H1 (cell line): Measurements from ENCODE around the gene XPO1. TPM values are rescaled to one million over a fixed set of nuclear protein-coding genes. Genes with fewer than 3 reads are reported as not detected.

ENCODE experiments used
- CTCF ChIA-PET: fragments of 300-600 bp; sonication (Branson Sonifier 250); formaldehyde crosslinking; loops from one replicate; lab custom pipeline; 2021; ENCODE audit not compliant: partially characterized antibody; lab: Charles Lee
- POLR2A ChIA-PET: fragments of 300-600 bp; sonication (Branson Sonifier 250); formaldehyde crosslinking; loops from one replicate; lab custom pipeline; 2021; ENCODE audit warnings: inconsistent platforms; ENCODE audit not compliant: partially characterized antibody; lab: Charles Lee
- DNase-seq, 2 experiments: peaks; one replicate each; pipeline versions ENCODE4 v3.0.0 to v3.0.0-alpha.2; 2010 to 2022; ENCODE audit warnings: low spot score in 2 of 2, low read depth in 1 of 2, mixed read lengths in 1 of 2
- FAIRE-seq: peaks from 2 replicates; lab custom pipeline; 2011; peaks lifted over from hg19 to GRCh38; lab: Jason Lieb, UNC
- H2AFZ ChIP-seq: 2 replicates; pipeline ENCODE4 v1.8.1; 2012; ENCODE audit warnings: low read length, inconsistent platforms
- H2AK5ac ChIP-seq: 2 replicates; pipeline ENCODE4 v1.6.1; 2013; ENCODE audit warnings: low read depth, low read length
- H2BK120ac ChIP-seq: replicated peaks from 2 replicates; pipeline ENCODE3; 2013; ENCODE audit warnings: low read depth, low read length, inconsistent platforms
- H2BK12ac ChIP-seq: 2 replicates; pipeline ENCODE4 v1.6.1; 2013; ENCODE audit warnings: low read depth, low read length
- H2BK15ac ChIP-seq: 2 replicates; pipeline ENCODE4 v1.6.1; 2013; ENCODE audit warnings: low read length
- H2BK20ac ChIP-seq: 2 replicates; pipeline ENCODE4 v1.6.1; 2013; ENCODE audit warnings: low read length
- H2BK5ac ChIP-seq: 2 replicates; pipeline ENCODE4 v1.6.1; 2013; ENCODE audit warnings: low read depth, low read length
- H3K14ac ChIP-seq: 2 replicates; pipeline ENCODE4 v1.6.1; 2013; ENCODE audit warnings: inconsistent platforms; ENCODE audit not compliant: insufficient read length
- H3K18ac ChIP-seq: 2 replicates; pipeline ENCODE4 v1.6.1; 2013; ENCODE audit warnings: low read length; ENCODE audit errors: extremely low read depth
- H3K23ac ChIP-seq: 2 replicates; pipeline ENCODE4 v1.6.1; 2013; ENCODE audit warnings: inconsistent platforms; ENCODE audit not compliant: insufficient read length
- H3K23me2 ChIP-seq: 2 replicates; pipeline ENCODE4 v1.6.1; 2013; ENCODE audit warnings: low read depth, low read length
- H3K27ac ChIP-seq: 2 replicates; pipeline ENCODE4 v1.6.1; 2011; ENCODE audit warnings: low read depth, low read length, inconsistent platforms
- H3K27me3 ChIP-seq, 4 experiments: replicated peaks in 1 of 4; 1 replicate in 1 of 4; 2 replicates in 3 of 4; pipeline versions ENCODE4 v1.6.1 to v1.8.1; 2011 to 2013; ENCODE audit warnings: low read length in 3 of 4, mild to moderate bottlenecking in 3 of 4, inconsistent platforms in 2 of 4, mixed read lengths in 2 of 4, moderate library complexity in 1 of 4; ENCODE audit not compliant: control insufficient read depth in 3 of 4, insufficient read depth in 3 of 4; ENCODE audit errors: extremely low read depth in 1 of 4
- H3K36me3 ChIP-seq, 4 experiments: 2 replicates each; pipeline versions ENCODE4 v1.6.1 to v1.8.1; 2011 to 2013; ENCODE audit warnings: mild to moderate bottlenecking in 4 of 4, low read length in 3 of 4, moderate library complexity in 2 of 4, control low read depth in 1 of 4, inconsistent platforms in 1 of 4; ENCODE audit not compliant: insufficient read depth in 4 of 4, control insufficient read depth in 2 of 4
- H3K4ac ChIP-seq: replicated peaks from 2 replicates; pipeline ENCODE3; 2013; ENCODE audit warnings: low read length, low read depth, mixed read lengths, inconsistent platforms; ENCODE audit not compliant: insufficient read length
- H3K4me1 ChIP-seq, 4 experiments: replicated peaks in 1 of 4; 1 replicate in 1 of 4; 2 replicates in 3 of 4; pipeline versions ENCODE4 v1.6.1 to v1.8.1; 2011 to 2013; ENCODE audit warnings: low read length in 3 of 4, inconsistent platforms in 2 of 4, mixed read lengths in 1 of 4; ENCODE audit not compliant: insufficient read depth in 4 of 4, control insufficient read depth in 3 of 4
- H3K4me2 ChIP-seq, 2 experiments: 2 replicates each; pipeline versions ENCODE4 v1.6.1 to v1.8.1; 2011 to 2013; ENCODE audit warnings: low read depth in 2 of 2, low read length in 2 of 2, control low read depth in 1 of 2, inconsistent platforms in 1 of 2, mild to moderate bottlenecking in 1 of 2; ENCODE audit not compliant: insufficient read depth in 1 of 2
- H3K4me3 ChIP-seq, 4 experiments: fragments of 200-600, 300-600 bp in 1 of 4; sonication (generic), shearing (Covaris generic), sonication (Bioruptor Twin) in 1 of 4; 2 replicates each; pipeline versions ENCODE4 v1.5.1 to v1.8.1; 2011 to 2016; ENCODE audit warnings: low read length in 4 of 4, low read depth in 3 of 4, control low read depth in 2 of 4, inconsistent platforms in 2 of 4, mild to moderate bottlenecking in 2 of 4, mixed read lengths in 1 of 4, moderate library complexity in 1 of 4; ENCODE audit not compliant: insufficient read depth in 2 of 4; ENCODE audit errors: extremely low read depth in 1 of 4
- H3K56ac ChIP-seq: replicated peaks from 2 replicates; pipeline ENCODE3; 2013; ENCODE audit warnings: low read depth, mild to moderate bottlenecking, mixed read lengths, low read length, inconsistent platforms; ENCODE audit not compliant: insufficient read length
- H3K79me1 ChIP-seq: 2 replicates; pipeline ENCODE4 v1.6.1; 2013; ENCODE audit warnings: low read depth, low read length, control low read depth
- H3K79me2 ChIP-seq, 2 experiments: 2 replicates each; pipeline versions ENCODE4 v1.6.1 to v1.8.1; 2012 to 2013; ENCODE audit warnings: low read length in 2 of 2, mild to moderate bottlenecking in 2 of 2, inconsistent platforms in 1 of 2; ENCODE audit not compliant: insufficient read depth in 2 of 2, control insufficient read depth in 1 of 2
- H3K9ac ChIP-seq, 4 experiments: replicated peaks in 1 of 4; 1 replicate in 1 of 4; 2 replicates in 3 of 4; pipeline versions ENCODE4 v1.6.1 to v1.8.1; 2011 to 2013; ENCODE audit warnings: low read depth in 3 of 4, low read length in 3 of 4, control low read depth in 2 of 4, mild to moderate bottlenecking in 2 of 4, moderate library complexity in 2 of 4, inconsistent platforms in 1 of 4; ENCODE audit errors: extremely low read depth in 1 of 4
- H3K9me3 ChIP-seq, 2 experiments: 2 replicates each; pipeline versions ENCODE4 v1.6.1 to v1.8.1; 2012 to 2013; ENCODE audit warnings: mild to moderate bottlenecking in 2 of 2, moderate library complexity in 2 of 2, control low read depth in 1 of 2, inconsistent platforms in 1 of 2, low read depth in 1 of 2, low read length in 1 of 2, mixed read lengths in 1 of 2; ENCODE audit not compliant: insufficient read depth in 2 of 2
- H4K20me1 ChIP-seq, 2 experiments: replicated peaks in 1 of 2; 2 replicates each; pipeline versions ENCODE3 to v1.8.1; 2011 to 2013; ENCODE audit warnings: inconsistent platforms in 2 of 2, low read length in 2 of 2, mild to moderate bottlenecking in 1 of 2; ENCODE audit not compliant: insufficient read depth in 2 of 2, control insufficient read depth in 1 of 2
- H4K5ac ChIP-seq: 2 replicates; pipeline ENCODE4 v1.6.1; 2013; ENCODE audit warnings: low read length, low read depth, mixed read lengths, inconsistent platforms; ENCODE audit not compliant: insufficient read length
- H4K8ac ChIP-seq: 2 replicates; pipeline ENCODE4 v1.8.0; 2013; ENCODE audit warnings: mild to moderate bottlenecking, moderate library complexity, low read length, inconsistent platforms; ENCODE audit not compliant: insufficient read depth; ENCODE audit errors: extremely low read depth
- H4K91ac ChIP-seq: replicated peaks from 2 replicates; pipeline ENCODE3; 2013; ENCODE audit warnings: low read length, mixed read lengths, inconsistent platforms; ENCODE audit not compliant: insufficient read length
- SP2 ChIP-seq: IDR thresholded peaks from 2 replicates; pipeline ENCODE4 v1.6.1; 2012; ENCODE audit warnings: mild to moderate bottlenecking, low read length, inconsistent platforms
- WGBS, 2 experiments: shearing (Covaris generic) in 1 of 2; methylation state at CpG; one replicate each; pipeline versions ENCODE4 v1.1.6 to v1.1.7; 2013 to 2015; ENCODE audit warnings: low lambda C conversion rate in 2 of 2, mixed read lengths in 2 of 2, inconsistent platforms in 1 of 2, low coverage in 1 of 2, missing lambda C conversion rate in 1 of 2; ENCODE audit not compliant: insufficient replicate concordance in 2 of 2, insufficient coverage in 1 of 2, insufficient read length in 1 of 2; ENCODE audit errors: extremely low coverage in 1 of 2, missing lambda C conversion rate in 1 of 2; 5-methylcytosine and 5-hydroxymethylcytosine counted together
- long read RNA-seq, 2 experiments: library from RNA in 1 of 2; library from capped mRNA in 1 of 2; stranded (forward); transcript quantifications; one replicate each; pipeline ENCODE4 v2.0.0, GENCODE V29; 2021; ENCODE audit warnings: inconsistent platforms in 1 of 2
- polyA minus RNA-seq, 3 experiments: library from RNA; depleted of rRNA, polyadenylated mRNA; stranded (reverse); fragments of >200 nt; gene quantifications; 1 replicate in 2 of 3; 2 replicates in 1 of 3; pipeline ENCODE4 v1.2.3, GENCODE V29; 2011
- polyA plus RNA-seq, 7 experiments: library from polyadenylated mRNA; depleted of rRNA in 3 of 7; stranded (reverse) in 5 of 7; unstranded in 2 of 7; fragments of >200 nt in 5 of 7; fragments of 200-250 nt in 2 of 7; gene quantifications; 1 replicate in 5 of 7; 2 replicates in 1 of 7; 4 replicates in 1 of 7; pipeline versions ENCODE4 v1.2.1 to v1.2.3, GENCODE V29; 2011 to 2013; ENCODE audit warnings: missing spikeins in 2 of 7, mixed read lengths in 2 of 7
- total RNA-seq: library from RNA; stranded (reverse); fragmentation: NEBNext Ultra II Directional; extraction: Animal tissue kit (Norgen Biotek cat#: 25700); gene quantifications from 2 replicates; pipeline ENCODE4 v1.2.1, GENCODE V29; 2021
- TF ChIP-seq, protein P1 (sequence below): IDR thresholded peaks from 2 replicates; pipeline ENCODE4 v1.6.1; 2011; ENCODE audit warnings: low read length, improper control_type of control experiment

Gene XPO1, protein sequence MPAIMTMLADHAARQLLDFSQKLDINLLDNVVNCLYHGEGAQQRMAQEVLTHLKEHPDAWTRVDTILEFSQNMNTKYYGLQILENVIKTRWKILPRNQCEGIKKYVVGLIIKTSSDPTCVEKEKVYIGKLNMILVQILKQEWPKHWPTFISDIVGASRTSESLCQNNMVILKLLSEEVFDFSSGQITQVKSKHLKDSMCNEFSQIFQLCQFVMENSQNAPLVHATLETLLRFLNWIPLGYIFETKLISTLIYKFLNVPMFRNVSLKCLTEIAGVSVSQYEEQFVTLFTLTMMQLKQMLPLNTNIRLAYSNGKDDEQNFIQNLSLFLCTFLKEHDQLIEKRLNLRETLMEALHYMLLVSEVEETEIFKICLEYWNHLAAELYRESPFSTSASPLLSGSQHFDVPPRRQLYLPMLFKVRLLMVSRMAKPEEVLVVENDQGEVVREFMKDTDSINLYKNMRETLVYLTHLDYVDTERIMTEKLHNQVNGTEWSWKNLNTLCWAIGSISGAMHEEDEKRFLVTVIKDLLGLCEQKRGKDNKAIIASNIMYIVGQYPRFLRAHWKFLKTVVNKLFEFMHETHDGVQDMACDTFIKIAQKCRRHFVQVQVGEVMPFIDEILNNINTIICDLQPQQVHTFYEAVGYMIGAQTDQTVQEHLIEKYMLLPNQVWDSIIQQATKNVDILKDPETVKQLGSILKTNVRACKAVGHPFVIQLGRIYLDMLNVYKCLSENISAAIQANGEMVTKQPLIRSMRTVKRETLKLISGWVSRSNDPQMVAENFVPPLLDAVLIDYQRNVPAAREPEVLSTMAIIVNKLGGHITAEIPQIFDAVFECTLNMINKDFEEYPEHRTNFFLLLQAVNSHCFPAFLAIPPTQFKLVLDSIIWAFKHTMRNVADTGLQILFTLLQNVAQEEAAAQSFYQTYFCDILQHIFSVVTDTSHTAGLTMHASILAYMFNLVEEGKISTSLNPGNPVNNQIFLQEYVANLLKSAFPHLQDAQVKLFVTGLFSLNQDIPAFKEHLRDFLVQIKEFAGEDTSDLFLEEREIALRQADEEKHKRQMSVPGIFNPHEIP (N-terminal part only)
- total RNA-seq (290 and 296 TPM in 2 replicates), polyA plus RNA-seq (2011; rRNA removed) (65.7 and 110 TPM in 2 replicates), polyA minus RNA-seq (2011; rRNA and poly(A)+ RNA removed) (210 and 289 TPM in 2 replicates)
- polyA plus RNA-seq (2011; cell fraction: cytosol; rRNA removed), result 129 TPM
- 58.0 TPM for polyA plus RNA-seq (2011; cell fraction: nucleus; rRNA removed)
- 104 to 197 TPM (median 129 TPM) in 4 replicates for polyA plus RNA-seq (2012, experiment 1 of 2)
- polyA plus RNA-seq (2012, experiment 2 of 2), result 21.1 TPM
- polyA plus RNA-seq (2013, experiment 1 of 2), result 157 TPM
- polyA plus RNA-seq (2013, experiment 2 of 2), result 153 TPM
- polyA minus RNA-seq (2011; cell fraction: cytosol; rRNA and poly(A)+ RNA removed), result 137 TPM
- polyA minus RNA-seq (2011; cell fraction: nucleus; rRNA and poly(A)+ RNA removed), result 256 TPM
- long read RNA-seq, experiment 1, transcript XPO1-219 (14 exons, 3,706 nt), result major isoform, 14 of 304 reads
- long read RNA-seq, experiment 1, partial matches to known transcripts, result 163 of 304 reads
- long read RNA-seq, experiment 1, other reads (novel, unspliced or antisense), result 127 of 304 reads
- long read RNA-seq, experiment 2, full-length matches to known transcripts, result 30 of 60 reads
- long read RNA-seq, experiment 2, partial matches to known transcripts, result 12 of 60 reads
- long read RNA-seq, experiment 2, other reads (novel, unspliced or antisense), result 18 of 60 reads

DNA sequence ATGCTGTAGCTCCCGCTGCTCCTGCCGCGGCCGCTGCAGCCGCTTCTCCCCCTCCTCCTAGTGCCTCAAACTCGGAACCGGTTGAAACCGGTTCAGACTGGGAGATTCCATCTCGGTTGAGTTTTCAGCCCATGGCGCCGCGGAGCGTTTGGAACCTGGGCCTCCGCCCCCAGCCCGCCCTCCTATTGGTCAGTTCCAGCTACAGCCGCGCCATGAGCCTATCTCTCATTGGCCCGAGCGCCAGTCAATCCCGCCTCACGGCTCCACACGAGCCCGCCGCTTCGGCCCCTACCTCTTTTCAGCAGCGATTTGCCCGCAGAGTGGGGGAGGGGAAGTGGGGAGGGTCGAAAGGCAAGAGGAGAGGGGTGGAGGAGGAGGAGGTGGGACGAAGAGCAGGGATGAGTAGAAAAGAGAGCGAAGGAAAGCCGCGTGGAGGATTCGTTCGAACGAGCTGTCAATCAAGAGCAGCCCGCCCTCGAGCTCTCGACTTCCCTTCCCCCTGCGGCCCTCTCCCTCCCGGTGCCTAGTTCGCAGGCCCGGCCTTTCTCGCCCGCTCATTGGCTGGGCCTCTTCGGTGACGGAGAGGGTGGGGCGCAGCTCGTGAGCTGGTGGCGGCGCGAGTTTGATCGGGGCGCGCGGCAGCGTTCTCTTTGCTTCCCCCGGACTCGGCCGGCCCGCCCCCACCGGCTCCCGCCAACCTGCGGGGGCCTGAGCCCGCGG lies at the start of gene XPO1:
Gene XPO1, minus strand, starts transcription at position 157 of the 720 bp plus-strand sequence. CDS start 4,459 bp downstream, outside the sequence.
- Histone ChIP-seq H3K27me3 (no peaks in the 10 kb centered on the region), H2AFZ (no peak within 1 kb of the TSS), H4K8ac (peak within 1 kb of the TSS; percentile 100), H2BK5ac (peak within 1 kb of the TSS; percentile 98), H3K4me1 (peaks cover 2 to 6% (median 5%) of the 10 kb centered on the region in 4 experiments; a peak in 4 of 7 replicates), H3K27ac (peak within 1 kb of the TSS; percentile 97), H4K5ac (peak within 1 kb of the TSS; percentile 87), H4K91ac (peak within 1 kb of the TSS; percentile 95), H3K36me3 (peaks cover 0 to 3% (median 0%) of the 10 kb centered on the region in 4 experiments; a peak in 1 of 8 replicates), H2BK12ac (peak within 1 kb of the TSS; percentile 97; the same call in 1 of the 2 replicates), H3K23ac (no peak within 1 kb of the TSS), H3K18ac (peak within 1 kb of the TSS; percentile 98), H2AK5ac (peak within 1 kb of the TSS; percentile 99), H3K23me2 (peaks cover 11% of the 10 kb centered on the region), H2BK20ac (peak within 1 kb of the TSS; percentile 23; the same call in 1 of the 2 replicates), H3K9me3 (no peaks in the 10 kb centered on the region), H2BK15ac (peak within 1 kb of the TSS; percentile 84; the same call in 1 of the 2 replicates), H2BK120ac (peak within 1 kb of the TSS; percentile 65), H3K4me3 (peak within 1 kb of the TSS; percentile 96 to 99 (median 97)), H3K4ac (peak within 1 kb of the TSS; percentile 95), H3K14ac (peak within 1 kb of the TSS; percentile 12), H3K79me2 (peaks cover 40 to 44% of the 10 kb centered on the region in 2 experiments), H3K56ac (peak within 1 kb of the TSS; percentile 95), H3K9ac (peak within 1 kb of the TSS; percentile 96 to 100 (median 98)), H3K79me1 (no peaks in the 10 kb centered on the region), H4K20me1 (peaks cover 9 to 20% of the 10 kb centered on the region in 2 experiments), H3K4me2 (peak within 1 kb of the TSS; percentile 75 to 98)
- FAIRE-seq (no peak), DNase-seq (peak; percentile 98 to 99)
- ChIA-PET CTCF (interaction anchor here (2.0 kb wide), 1 partner anchor 104 kb away, joined by 4 read pairs; no protein-coding TSS in a partner anchor), POLR2A (interaction anchor here (0.6 to 5.4 kb wide), 36 partner anchors 10 to 812 kb away, joined by 3 to 53 read pairs (median 4); no protein-coding TSS in a partner anchor)
- WGBS, 2 experiments, result 0% methylated on average over 54 of the region's 65 CpGs; no CpG with 5 or more reads in 1 of the 2 experiments
- TF ChIP-seq SP2, result peak; percentile 92
- TF ChIP-seq, protein P1, sequence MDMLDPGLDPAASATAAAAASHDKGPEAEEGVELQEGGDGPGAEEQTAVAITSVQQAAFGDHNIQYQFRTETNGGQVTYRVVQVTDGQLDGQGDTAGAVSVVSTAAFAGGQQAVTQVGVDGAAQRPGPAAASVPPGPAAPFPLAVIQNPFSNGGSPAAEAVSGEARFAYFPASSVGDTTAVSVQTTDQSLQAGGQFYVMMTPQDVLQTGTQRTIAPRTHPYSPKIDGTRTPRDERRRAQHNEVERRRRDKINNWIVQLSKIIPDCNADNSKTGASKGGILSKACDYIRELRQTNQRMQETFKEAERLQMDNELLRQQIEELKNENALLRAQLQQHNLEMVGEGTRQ, result no peak
